Caco-2 (cell line): ENCODE results near the gene YBX2. TPM values are rescaled to one million over a fixed set of nuclear protein-coding genes. Genes with fewer than 3 reads are reported as not detected.

ENCODE experiments used
- BruUV-seq: library from RNA; stranded (reverse); fragments of 400-500 nt; replicated peaks from 2 replicates; lab custom pipeline; 2021; lab: Mats Ljungman, UMichigan
- CTCF ChIA-PET: fragments of 300-600 bp; sonication (Branson Sonifier 250); formaldehyde crosslinking; loops from one replicate; lab custom pipeline; 2022; ENCODE audit warnings: antibody characterized with exemption; lab: Charles Lee
- POLR2A ChIA-PET: fragments of 300-600 bp; sonication (Branson Sonifier 250); formaldehyde crosslinking; loops from one replicate; lab custom pipeline; 2022; ENCODE audit warnings: antibody characterized with exemption; lab: Charles Lee
- DNase-seq, 2 experiments: peaks; one replicate each; pipeline versions ENCODE4 v3.0.0 to v3.0.0-alpha.2; 2020 to 2022
- H3K27me3 ChIP-seq: replicated peaks from 2 replicates; pipeline ENCODE4 v1.6.0; 2011; ENCODE audit warnings: low read length; ENCODE audit not compliant: control insufficient read depth, insufficient read depth
- H3K36me3 ChIP-seq: 2 replicates; pipeline ENCODE4 v1.5.1; 2011; ENCODE audit warnings: low read length; ENCODE audit not compliant: control insufficient read depth, insufficient read depth
- H3K4me1 ChIP-seq: fragments of 250-450 bp; sonication (Bioruptor Pico); 2 replicates; pipeline ENCODE4 v1.5.1; 2020; ENCODE audit warnings: mild to moderate bottlenecking
- H3K4me3 ChIP-seq: 2 replicates; pipeline ENCODE4 v1.5.1; 2011; ENCODE audit warnings: low read depth, mild to moderate bottlenecking, control low read depth, low read length
- H3K9me3 ChIP-seq: fragments of 250-450 bp; sonication (Bioruptor Pico); 2 replicates; pipeline ENCODE4 v1.5.1; 2020; ENCODE audit warnings: mild to moderate bottlenecking, moderate library complexity
- H3K27ac Mint-ChIP-seq: one replicate; pipeline ENCODE4 v1.8.0; 2022; ENCODE audit warnings: mixed read lengths; ENCODE audit not compliant: unreplicated experiment
- H3K27me3 Mint-ChIP-seq: one replicate; pipeline ENCODE4 v1.8.0; 2022; ENCODE audit warnings: mixed read lengths; ENCODE audit not compliant: insufficient read depth, unreplicated experiment
- H3K36me3 Mint-ChIP-seq: one replicate; pipeline ENCODE4 v1.8.0; 2022; ENCODE audit warnings: mild to moderate bottlenecking, mixed read lengths; ENCODE audit not compliant: insufficient read depth, unreplicated experiment
- H3K4me1 Mint-ChIP-seq: one replicate; pipeline ENCODE4 v1.8.0; 2022; ENCODE audit warnings: low read depth, mixed read lengths; ENCODE audit not compliant: unreplicated experiment
- H3K4me3 Mint-ChIP-seq: one replicate; pipeline ENCODE4 v1.8.0; 2022; ENCODE audit warnings: mild to moderate bottlenecking, moderate library complexity, mixed read lengths; ENCODE audit not compliant: unreplicated experiment
- H3K9me3 Mint-ChIP-seq: one replicate; pipeline ENCODE4 v1.8.0; 2022; ENCODE audit warnings: mixed read lengths; ENCODE audit not compliant: unreplicated experiment
- intact Hi-C: fragments of 100-400 bp; cut with micrococcal nuclease; formaldehyde crosslinking; loops from one replicate; pipeline ENCODE4 v1.10.0; 2022; ENCODE audit not compliant: unreplicated experiment
- total RNA-seq: library from RNA; stranded (reverse); gene quantifications from 2 replicates; pipeline ENCODE4 v1.2.3, GENCODE V29; 2022
- TF ChIP-seq, protein P1 (sequence below), 2 experiments: fragments of 200-600 bp in 1 of 2; IDR thresholded peaks; 1 replicate in 1 of 2; 2 replicates in 1 of 2; pipeline versions ENCODE4 v1.5.1 to v1.8.0; 2011 to 2022; ENCODE audit warnings: antibody characterized with exemption in 1 of 2, control low read depth in 1 of 2, inconsistent platforms in 1 of 2, low read depth in 1 of 2, low read length in 1 of 2, mild to moderate bottlenecking in 1 of 2, moderate library complexity in 1 of 2; ENCODE audit not compliant: insufficient read depth in 1 of 2, severe bottlenecking in 1 of 2, unreplicated experiment in 1 of 2

YBX2 gene
- total RNA-seq, 1 experiment from 2014 or later, result 27.6 TPM

DNA sequence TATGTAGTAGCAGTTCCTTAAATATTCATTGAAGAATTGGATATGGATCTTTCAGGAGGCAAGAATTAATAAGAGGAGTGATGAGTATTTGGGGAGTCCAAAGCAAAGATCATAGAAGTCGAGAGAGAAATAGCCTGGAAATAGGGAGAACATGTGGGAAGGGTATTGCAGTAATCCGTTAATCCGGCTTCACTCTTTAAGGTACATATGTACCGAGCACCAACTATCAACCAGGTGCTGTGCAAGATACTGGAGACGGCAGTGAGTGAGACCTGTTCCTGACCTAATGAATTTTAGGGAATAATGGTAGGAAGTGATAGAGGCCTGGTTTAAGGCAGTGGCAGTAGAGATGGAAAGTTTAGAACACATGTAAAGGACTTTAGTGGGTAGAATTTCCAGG lies 41.4 kb downstream of the YBX2 start:
- no peaks in the 10 kb centered on the region for H3K27me3 Mint-ChIP-seq
- Histone ChIP-seq H3K4me1 (no peaks in the 10 kb centered on the region), H3K9me3 (no peaks in the 10 kb centered on the region), H3K27me3 (no peaks in the 10 kb centered on the region), H3K4me3 (peak overlapping the region; percentile 70), H3K36me3 (no peaks in the 10 kb centered on the region)
- peaks cover 73% of the 10 kb centered on the region for H3K36me3 Mint-ChIP-seq
- H3K9me3 Mint-ChIP-seq, result no peaks in the 10 kb centered on the region
- POLR2A ChIA-PET, result no interaction called here
- CTCF ChIA-PET, result no interaction called here
- intact Hi-C loops, result no loop called here
- TF ChIP-seq, protein P1, sequence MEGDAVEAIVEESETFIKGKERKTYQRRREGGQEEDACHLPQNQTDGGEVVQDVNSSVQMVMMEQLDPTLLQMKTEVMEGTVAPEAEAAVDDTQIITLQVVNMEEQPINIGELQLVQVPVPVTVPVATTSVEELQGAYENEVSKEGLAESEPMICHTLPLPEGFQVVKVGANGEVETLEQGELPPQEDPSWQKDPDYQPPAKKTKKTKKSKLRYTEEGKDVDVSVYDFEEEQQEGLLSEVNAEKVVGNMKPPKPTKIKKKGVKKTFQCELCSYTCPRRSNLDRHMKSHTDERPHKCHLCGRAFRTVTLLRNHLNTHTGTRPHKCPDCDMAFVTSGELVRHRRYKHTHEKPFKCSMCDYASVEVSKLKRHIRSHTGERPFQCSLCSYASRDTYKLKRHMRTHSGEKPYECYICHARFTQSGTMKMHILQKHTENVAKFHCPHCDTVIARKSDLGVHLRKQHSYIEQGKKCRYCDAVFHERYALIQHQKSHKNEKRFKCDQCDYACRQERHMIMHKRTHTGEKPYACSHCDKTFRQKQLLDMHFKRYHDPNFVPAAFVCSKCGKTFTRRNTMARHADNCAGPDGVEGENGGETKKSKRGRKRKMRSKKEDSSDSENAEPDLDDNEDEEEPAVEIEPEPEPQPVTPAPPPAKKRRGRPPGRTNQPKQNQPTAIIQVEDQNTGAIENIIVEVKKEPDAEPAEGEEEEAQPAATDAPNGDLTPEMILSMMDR (IDR thresholded peaks at IDR 0.05; ENCODE audit: insufficient read depth in 1 of 2, low read depth in 1 of 2, low read length in 1 of 2, severe bottlenecking in 1 of 2, unreplicated experiment in 1 of 2), result no peak
- peaks cover 11% of the 10 kb centered on the region for H3K4me1 Mint-ChIP-seq
- DNase-seq, result no peak
- H3K4me3 Mint-ChIP-seq, result peak overlapping the region; percentile 88
- BruUV-seq, result TSS peak; percentile 76
- H3K27ac Mint-ChIP-seq, result peak overlapping the region; percentile 98

DNA sequence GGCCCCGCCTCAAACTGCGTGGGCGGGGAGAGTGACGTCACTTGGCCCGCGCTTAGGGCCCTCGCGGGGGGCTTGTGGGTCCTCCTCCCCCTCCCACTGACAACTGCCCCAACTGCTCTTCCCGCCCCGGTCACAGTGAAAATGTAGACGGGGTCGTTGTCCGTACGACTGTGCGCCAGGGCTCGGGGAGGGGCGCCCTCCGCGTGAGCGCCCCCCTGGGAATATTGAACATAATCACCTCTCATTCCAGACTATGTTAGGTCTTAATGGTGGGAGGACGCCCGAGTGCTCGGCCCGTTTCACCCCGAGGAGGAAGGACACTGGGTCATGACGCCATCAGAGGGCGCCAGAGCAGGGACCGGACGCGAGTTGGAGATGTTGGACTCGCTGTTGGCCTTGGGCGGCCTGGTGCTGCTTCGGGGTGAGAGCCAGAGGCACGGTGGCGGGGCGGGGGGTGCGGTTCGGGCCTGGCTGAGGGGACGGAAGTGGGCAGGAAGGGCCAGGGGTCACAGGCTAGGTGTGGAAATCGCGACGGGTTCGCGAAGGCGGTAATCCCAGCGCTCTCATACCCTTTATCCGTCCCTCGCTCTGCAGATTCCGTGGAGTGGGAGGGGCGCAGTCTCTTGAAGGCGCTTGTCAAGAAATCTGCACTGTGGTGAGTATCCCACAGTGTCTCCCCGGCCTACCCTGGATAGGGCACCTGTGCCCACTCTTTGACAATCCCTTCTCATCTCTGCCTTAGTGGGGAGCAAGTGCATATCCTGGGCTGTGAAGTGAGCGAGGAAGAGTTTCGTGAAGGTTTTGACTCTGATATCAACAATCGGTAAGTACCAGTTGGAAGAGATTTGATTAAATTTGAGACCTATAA lies 42.0 kb downstream of the YBX2 start, which contains the start of gene ELP5:
Gene ELP5 (plus strand): TSS at position 40 of the 868 bp plus-strand sequence. CDS start 336 bp downstream, at position 376.
- DNase-seq, result peak; percentile 88 to 93
- H3K27me3 ChIP-seq, result no peaks in the 10 kb centered on the region
- POLR2A ChIA-PET, result interaction anchor here (1.0 kb wide), 1 partner anchor 10 kb away, joined by 3 read pairs; the partner anchor contains the start of gene GABARAP
- Mint-ChIP-seq H3K27ac (peak within 1 kb of the TSS; percentile 98), H3K27me3 (no peaks in the 10 kb centered on the region), H3K36me3 (peaks cover 66% of the 10 kb centered on the region), H3K9me3 (no peaks in the 10 kb centered on the region), H3K4me3 (peak within 1 kb of the TSS; percentile 88), H3K4me1 (peaks cover 11% of the 10 kb centered on the region)
- no peaks in the 10 kb centered on the region for H3K36me3 ChIP-seq
- H3K4me3 ChIP-seq, result peak within 1 kb of the TSS; percentile 70
- BruUV-seq, result no TSS peak
- CTCF ChIA-PET, result interaction anchor here (1.0 kb wide), 1 partner anchor 11 kb away, joined by 3 read pairs; no protein-coding TSS in a partner anchor
- no peaks in the 10 kb centered on the region for H3K9me3 ChIP-seq
- no peaks in the 10 kb centered on the region for H3K4me1 ChIP-seq
- intact Hi-C loops, result loop anchor here (1.0 kb wide), 1 partner anchor 13 kb away; the partner anchor contains the start of gene PHF23
- TF ChIP-seq, protein P1 (IDR thresholded peaks at IDR 0.05; ENCODE audit: insufficient read depth in 1 of 2, low read depth in 1 of 2, low read length in 1 of 2, severe bottlenecking in 1 of 2, unreplicated experiment in 1 of 2), result no peak

DNA sequence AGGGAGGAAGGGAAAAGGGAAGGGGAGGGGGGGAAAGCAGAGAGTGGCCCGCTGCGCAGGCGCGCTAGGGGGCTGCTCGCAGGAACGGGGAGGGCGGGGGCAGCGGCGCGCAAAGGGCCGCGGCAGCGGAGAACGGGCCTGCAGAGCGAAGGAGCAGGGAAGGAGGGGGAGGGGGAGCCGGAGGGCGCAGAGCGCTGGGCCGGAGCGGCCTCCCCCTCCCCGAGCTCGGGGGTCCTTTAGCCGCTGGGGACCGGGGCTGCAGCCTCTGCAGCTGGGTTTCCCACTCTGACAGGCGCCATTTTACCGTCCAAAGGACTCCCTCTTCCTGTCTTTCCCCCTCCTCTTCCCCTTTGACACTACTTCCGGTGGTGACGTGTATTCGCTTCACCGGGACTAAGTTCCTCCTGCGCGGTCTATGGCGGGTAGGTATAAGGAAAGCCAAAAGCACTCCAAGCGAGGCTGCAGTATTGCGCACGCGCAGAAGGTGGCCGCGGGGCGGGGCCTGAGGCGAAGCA lies 42.7 kb downstream of the YBX2 start, which contains the start of gene CTDNEP1:
Gene CTDNEP1 (minus strand): TSS at position 74 of the 515 bp plus-strand sequence. CDS start 438 bp downstream, outside the sequence.
- peak within 1 kb of the TSS; percentile 88 for H3K4me3 Mint-ChIP-seq
- Histone ChIP-seq H3K4me3 (peak within 1 kb of the TSS; percentile 70), H3K36me3 (no peaks in the 10 kb centered on the region), H3K4me1 (no peaks in the 10 kb centered on the region), H3K9me3 (no peaks in the 10 kb centered on the region), H3K27me3 (no peaks in the 10 kb centered on the region)
- intact Hi-C loops, result loop anchor here (1.0 kb wide), 1 partner anchor 12 kb away; the partner anchor contains the start of gene PHF23
- TF ChIP-seq, protein P1 (IDR thresholded peaks at IDR 0.05; ENCODE audit: insufficient read depth in 1 of 2, low read depth in 1 of 2, low read length in 1 of 2, severe bottlenecking in 1 of 2, unreplicated experiment in 1 of 2), result no peak
- no peaks in the 10 kb centered on the region for H3K27me3 Mint-ChIP-seq
- H3K9me3 Mint-ChIP-seq, result no peaks in the 10 kb centered on the region
- DNase-seq, result peak; percentile 94 to 96
- H3K4me1 Mint-ChIP-seq, result peaks cover 11% of the 10 kb centered on the region
- ChIA-PET CTCF (interaction anchor here (1.0 kb wide), 1 partner anchor 10 kb away, joined by 3 read pairs; no protein-coding TSS in a partner anchor), POLR2A (interaction anchor here (1.0 kb wide), 1 partner anchor 9 kb away, joined by 3 read pairs; the partner anchor contains the start of gene GABARAP)
- H3K36me3 Mint-ChIP-seq, result peaks cover 59% of the 10 kb centered on the region
- H3K27ac Mint-ChIP-seq, result peak within 1 kb of the TSS; percentile 98
- no TSS peak for BruUV-seq
